Glutamatergic neuron (in vitro differentiated cells): ENCODE data around the gene MROH7. TPM values are rescaled to one million over a fixed set of nuclear protein-coding genes. Genes with fewer than 3 reads are reported as not detected.

ENCODE experiments used
- DNase-seq: peaks from one replicate; pipeline ENCODE4 v3.0.0; 2022
- H3K27ac Mint-ChIP-seq: one replicate; pipeline ENCODE4 v1.8.0; 2020; ENCODE audit warnings: mild to moderate bottlenecking, mixed read lengths, inconsistent platforms; ENCODE audit not compliant: unreplicated experiment
- H3K27me3 Mint-ChIP-seq: one replicate; pipeline ENCODE4 v1.8.0; 2020; ENCODE audit warnings: mild to moderate bottlenecking, moderate library complexity, mixed read lengths, inconsistent platforms; ENCODE audit not compliant: unreplicated experiment
- H3K36me3 Mint-ChIP-seq: one replicate; pipeline ENCODE4 v1.8.0; 2020; ENCODE audit warnings: mild to moderate bottlenecking, mixed read lengths, inconsistent platforms; ENCODE audit not compliant: unreplicated experiment
- H3K4me1 Mint-ChIP-seq: one replicate; pipeline ENCODE4 v1.8.0; 2020; ENCODE audit warnings: mild to moderate bottlenecking, low read depth, mixed read lengths, inconsistent platforms; ENCODE audit not compliant: unreplicated experiment
- H3K4me3 Mint-ChIP-seq: one replicate; pipeline ENCODE4 v1.8.0; 2020; ENCODE audit warnings: mild to moderate bottlenecking, mixed read lengths, inconsistent platforms; ENCODE audit not compliant: unreplicated experiment
- H3K9me3 Mint-ChIP-seq: one replicate; pipeline ENCODE4 v1.8.0; 2020; ENCODE audit warnings: mild to moderate bottlenecking, moderate library complexity, mixed read lengths, inconsistent platforms; ENCODE audit not compliant: unreplicated experiment
- CTCF ChIP-seq: fragments of 200-600 bp; sonication (generic); IDR thresholded peaks from one replicate; pipeline ENCODE4 v1.5.0; 2021; ENCODE audit not compliant: partially characterized antibody, unreplicated experiment
- total RNA-seq: library from RNA; stranded (reverse); fragmentation: NEBNext Ultra II Directional; extraction: Animal tissue kit (Norgen Biotek cat#: 25700); gene quantifications from one replicate; pipeline ENCODE4 v1.2.1, GENCODE V29; 2021; ENCODE audit not compliant: unreplicated experiment

MROH7 gene
- total RNA-seq, 1 donor from 2014 or later: not detected

DNA sequence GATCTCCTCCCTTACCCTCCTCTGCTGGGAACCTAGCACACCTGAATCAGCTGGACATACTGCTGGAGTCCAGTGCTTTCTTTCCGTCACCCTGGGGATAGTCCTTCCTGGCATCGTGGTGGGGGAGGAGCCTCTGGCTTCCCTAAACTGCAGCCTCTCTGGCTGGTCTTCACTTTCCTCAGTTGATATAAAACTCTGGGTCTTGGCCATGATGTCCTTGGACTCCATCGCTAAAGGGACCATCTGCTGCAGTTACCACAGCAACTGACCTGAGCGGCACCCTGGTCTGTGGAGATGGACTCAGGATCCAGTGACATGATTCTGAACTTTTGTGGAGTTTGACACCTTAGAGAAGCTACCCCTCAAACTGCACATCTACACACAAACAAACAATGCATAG, 99.9 kb downstream of the MROH7 start:
- Mint-ChIP-seq H3K36me3 (no peaks in the 10 kb centered on the region), H3K27me3 (no peaks in the 10 kb centered on the region), H3K9me3 (peaks cover 1% of the 10 kb centered on the region), H3K27ac (no peak overlapping the region), H3K4me1 (peaks cover 3% of the 10 kb centered on the region), H3K4me3 (no peak overlapping the region)
- no peak for TF ChIP-seq CTCF
- DNase-seq: no peak

DNA sequence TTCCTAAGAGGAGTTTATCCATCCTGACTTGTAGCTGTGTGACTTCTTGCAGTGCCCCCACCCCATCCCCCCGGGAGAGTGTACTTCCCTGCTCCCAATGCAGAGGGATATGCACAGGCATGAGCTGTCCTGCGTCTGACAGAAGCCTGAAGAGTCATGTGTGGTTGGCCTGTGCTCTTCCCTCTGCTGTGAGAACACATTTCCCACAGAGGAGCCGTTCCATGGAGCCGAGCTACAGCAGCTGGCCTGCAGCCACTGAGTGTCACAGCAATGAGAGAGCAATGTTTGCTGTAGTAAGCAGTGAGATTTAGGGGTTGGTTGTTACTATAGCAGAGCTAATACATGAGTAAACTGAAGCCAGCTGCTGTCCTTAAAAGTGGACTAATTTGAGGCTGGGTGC, 100.7 kb downstream of the MROH7 start:
- peaks cover 1% of the 10 kb centered on the region for H3K9me3 Mint-ChIP-seq
- H3K4me1 Mint-ChIP-seq: peaks cover 3% of the 10 kb centered on the region
- no peak for DNase-seq
- H3K27me3 Mint-ChIP-seq: no peaks in the 10 kb centered on the region
- no peaks in the 10 kb centered on the region for H3K36me3 Mint-ChIP-seq
- H3K27ac Mint-ChIP-seq: no peak overlapping the region
- H3K4me3 Mint-ChIP-seq: no peak overlapping the region
- TF ChIP-seq CTCF: no peak

- Mint-ChIP-seq H3K9me3 (peaks cover 1% of the 10 kb centered on the region), H3K36me3 (no peaks in the 10 kb centered on the region), H3K4me1 (peaks cover 3% of the 10 kb centered on the region), H3K27me3 (no peaks in the 10 kb centered on the region), H3K27ac (no peak overlapping the region), H3K4me3 (no peak overlapping the region)
- DNase-seq: no peak
- TF ChIP-seq CTCF: no peak
These were observed 102.0 kb downstream of the MROH7 start for GRCh38 chr1:54743416-54744226.

DNA sequence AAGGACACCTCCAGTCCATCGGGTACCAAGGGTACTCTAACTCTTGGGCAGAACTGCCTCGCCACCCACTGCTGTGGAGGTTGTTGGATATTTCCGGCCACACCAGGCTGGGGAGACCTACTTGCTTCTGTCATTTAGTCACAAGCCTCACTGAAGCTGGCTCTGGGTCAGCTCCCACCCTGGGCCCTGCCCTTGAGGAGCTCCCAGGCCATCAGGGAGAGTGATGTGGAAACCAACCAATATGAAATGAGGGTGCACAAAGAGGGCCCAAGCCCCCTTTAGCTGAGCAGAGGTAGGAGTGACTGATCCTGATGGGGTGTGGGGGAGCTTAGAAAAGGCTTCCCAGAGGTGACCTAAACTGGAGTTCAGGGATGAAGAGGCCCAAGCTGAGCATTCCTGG, 103.1 kb downstream of the MROH7 start:
- H3K27ac Mint-ChIP-seq: no peak overlapping the region

More for the DNA sequence above, 103.1 kb downstream of the MROH7 start:
- peaks cover 2% of the 10 kb centered on the region for H3K27me3 Mint-ChIP-seq
- no peak for DNase-seq
- H3K4me3 Mint-ChIP-seq: no peak overlapping the region
- H3K36me3 Mint-ChIP-seq: no peaks in the 10 kb centered on the region
- no peak for TF ChIP-seq CTCF
- H3K4me1 Mint-ChIP-seq: peaks cover 3% of the 10 kb centered on the region
- H3K9me3 Mint-ChIP-seq: peaks cover 1% of the 10 kb centered on the region
